Stimulated activated CD8-positive, alpha-beta memory T cell treated with anti-CD3 and anti-CD28 coated beads, Interleukin-7, amount 100 ng/mL, for 24 hours (primary cell): ENCODE results near the gene GNPAT.

Source experiments
- DNase-seq: peaks from one replicate; pipeline ENCODE4 v3.0.0-alpha.2; 2020; ENCODE audit warnings: low read depth

Gene GNPAT

DNA sequence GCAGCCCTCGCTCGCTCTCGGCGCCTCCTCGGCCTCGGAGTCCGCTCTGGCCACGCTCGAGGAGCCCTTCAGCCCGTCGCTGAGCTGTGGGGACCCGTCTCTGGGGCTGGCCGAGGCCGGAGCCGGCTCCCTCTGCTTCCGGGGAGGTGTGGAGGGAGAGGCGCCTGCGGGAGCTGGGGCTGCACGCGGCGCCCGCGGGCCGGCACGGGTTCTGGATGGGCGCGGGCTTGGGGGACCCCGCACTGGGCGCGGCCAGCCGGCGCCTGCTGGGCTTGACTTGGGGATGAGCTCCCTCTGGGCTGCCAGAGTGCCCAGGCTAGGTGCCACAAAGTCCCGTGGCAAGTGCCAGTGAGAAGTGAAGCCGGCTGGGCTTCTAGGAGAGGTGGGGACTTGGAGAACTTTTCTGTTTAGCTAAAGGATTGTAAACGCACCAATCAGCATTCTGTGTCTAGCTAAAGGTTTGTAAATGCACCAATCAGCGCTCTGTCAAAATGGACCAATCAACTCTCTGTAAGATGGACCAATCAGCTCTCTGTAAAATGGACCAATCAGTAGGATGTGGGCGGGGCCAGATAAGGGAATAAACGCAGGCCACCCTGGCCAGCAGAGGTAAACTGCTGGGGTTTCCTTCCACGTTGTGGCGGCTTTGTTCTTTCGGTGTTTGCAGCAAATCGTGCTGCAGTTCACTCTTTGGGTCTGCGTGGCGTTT is 76.4 kb downstream of the GNPAT start:
- DNase-seq: no peak

DNA sequence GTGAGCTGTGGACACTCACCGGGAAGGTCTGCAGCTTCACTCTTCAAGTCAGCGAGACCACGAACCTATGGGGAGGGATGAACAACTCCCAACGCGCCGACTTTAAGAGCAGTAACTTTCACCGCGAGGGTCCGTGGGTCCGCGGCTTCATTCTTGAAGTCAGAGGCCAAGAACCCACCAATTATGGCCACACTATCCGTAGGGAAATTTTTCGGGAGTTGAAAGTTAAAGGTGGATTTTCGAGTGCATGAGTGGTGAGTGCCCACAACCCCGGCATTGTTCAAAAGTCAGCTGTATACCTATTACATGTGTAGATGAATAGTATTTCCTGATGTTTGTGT is 77.0 kb downstream of the GNPAT start:
- no peak for DNase-seq

DNA sequence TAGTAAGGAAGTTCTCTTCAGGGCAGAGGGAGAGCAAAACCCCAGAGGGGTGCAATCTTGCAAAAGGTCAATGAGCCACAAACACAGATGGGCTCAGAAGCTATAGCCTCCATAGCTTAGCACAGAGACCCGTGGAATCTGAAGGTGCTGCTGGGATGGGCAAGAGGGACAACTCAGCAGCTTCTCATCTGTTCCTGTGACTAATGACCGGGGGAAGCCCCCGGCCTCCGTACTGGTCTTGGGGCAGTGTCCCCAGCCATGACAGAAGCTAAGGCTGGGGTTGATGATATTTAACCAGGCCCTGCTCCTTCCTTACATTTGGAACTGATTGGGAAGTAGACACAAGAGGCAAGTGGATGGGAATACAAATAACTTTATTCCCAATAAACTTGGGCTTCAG is 77.6 kb downstream of the GNPAT start:
- no peak for DNase-seq

DNA sequence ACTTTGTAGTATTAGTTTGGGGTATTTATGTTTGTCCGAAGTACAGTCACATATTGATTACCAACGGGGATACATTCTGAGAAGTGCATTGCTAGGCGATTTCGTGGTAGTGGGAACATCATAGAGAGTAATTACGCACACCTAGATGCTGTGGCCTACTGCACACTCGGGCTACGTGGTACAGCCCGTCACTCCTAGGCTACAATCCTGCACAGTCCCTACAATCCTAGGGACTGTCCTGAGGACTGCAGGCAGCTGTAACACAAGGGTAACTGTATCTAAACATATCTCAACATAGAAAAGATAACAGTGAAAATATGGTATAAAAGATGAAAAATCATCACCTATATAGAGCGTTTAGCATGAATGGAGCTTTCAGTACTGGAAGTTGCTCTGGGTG is 78.1 kb downstream of the GNPAT start:
- DNase-seq: no peak

DNA sequence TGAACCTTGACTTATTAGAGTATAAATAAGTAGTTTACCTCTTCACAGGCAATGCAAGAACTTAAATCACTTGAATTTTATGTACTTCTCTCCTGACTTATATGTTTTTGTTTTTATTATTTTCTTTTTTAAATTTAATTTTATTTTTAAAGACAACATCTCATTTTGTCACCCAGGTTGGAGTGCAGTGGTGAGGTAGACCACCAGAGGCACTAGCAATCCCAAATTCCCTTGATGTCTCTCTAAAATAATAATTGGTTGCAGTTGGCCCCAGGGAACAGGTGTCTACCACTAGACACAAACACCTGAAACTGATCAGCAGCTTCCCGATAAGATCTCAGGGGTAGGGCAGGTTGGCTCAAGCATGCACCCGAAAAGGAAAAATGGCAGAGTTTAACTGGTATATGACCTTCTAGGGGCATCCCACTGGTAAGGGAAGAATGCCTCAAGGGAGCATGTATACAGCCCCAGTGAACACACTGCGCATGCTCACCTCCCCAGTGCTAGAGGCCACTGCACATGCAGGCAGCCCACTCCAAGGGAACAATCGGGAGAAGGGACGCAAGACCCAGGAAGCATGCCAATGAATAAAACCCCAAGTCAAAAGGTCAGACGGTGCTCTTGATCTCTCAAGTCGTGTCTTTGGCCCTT is 82.0 kb downstream of the GNPAT start:
- no peak for DNase-seq

DNA sequence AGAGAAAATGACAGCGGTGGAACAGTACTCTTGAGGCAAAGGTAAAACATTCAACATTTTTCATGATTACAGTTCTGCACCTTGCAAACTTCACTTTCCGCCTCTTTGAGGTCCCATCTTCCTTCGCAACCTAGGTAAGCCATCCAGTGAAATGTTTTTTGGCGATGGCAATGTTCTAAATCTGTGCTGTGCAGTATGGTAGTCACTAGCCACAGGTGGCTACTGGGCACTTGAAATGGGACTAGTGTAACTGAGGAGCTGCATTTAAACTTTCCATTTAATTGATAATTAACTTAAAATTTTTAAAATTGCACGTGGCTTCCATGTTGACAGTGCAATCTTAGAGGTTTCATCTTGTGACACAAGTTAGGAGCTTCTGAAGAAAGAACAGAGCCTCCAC is 83.6 kb downstream of the GNPAT start:
- no peak for DNase-seq

DNA sequence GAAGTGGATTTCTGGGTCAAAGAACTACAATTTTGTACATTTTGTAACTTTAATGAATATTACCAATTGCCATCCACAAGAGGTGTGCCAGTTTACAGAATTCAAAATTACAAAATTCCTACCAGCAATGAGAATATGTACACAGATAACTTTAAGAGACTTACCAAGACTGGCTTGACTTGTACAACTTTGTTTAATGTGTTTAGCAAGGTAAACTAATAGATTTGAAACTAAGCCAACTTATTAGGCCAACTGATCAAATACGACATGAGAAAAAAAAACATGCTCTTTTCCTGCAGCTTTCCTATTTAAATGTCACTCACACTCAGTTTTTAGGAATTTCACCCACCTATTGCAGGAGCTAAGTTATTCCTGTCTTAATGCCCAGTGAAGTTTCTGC is 85.2 kb downstream of the GNPAT start:
- DNase-seq: no peak
